Right atrium auricular region (tissue), 2 donors: ENCODE data around the gene POLE2. TPM values are rescaled to one million over a fixed set of nuclear protein-coding genes. Genes with fewer than 3 reads are reported as not detected.

Experiments
- DNase-seq: peaks from one replicate; pipeline ENCODE4 v3.0.0-alpha.2; 2019; ENCODE audit warnings: low spot score
- H3K27ac ChIP-seq, 2 donors: fragments of 200-600 bp; sonication (generic); 1 replicate in 1 of 2; 2 replicates in 1 of 2; pipeline ENCODE4 v1.5.1; 2016 to 2019
- H3K27me3 ChIP-seq, 2 donors: fragments of 200-600 bp; sonication (generic); one replicate each; pipeline versions ENCODE4 v1.5.1 to v1.6.0; 2017 to 2019
- H3K36me3 ChIP-seq: fragments of 200-600 bp; sonication (generic); one replicate; pipeline ENCODE4 v1.5.1; 2016
- H3K4me1 ChIP-seq, 2 donors: fragments of 200-600 bp; sonication (generic); one replicate each; pipeline versions ENCODE4 v1.5.1 to v1.6.0; 2017 to 2019
- H3K4me3 ChIP-seq, 2 donors: fragments of 200-600 bp; sonication (generic); 1 replicate in 1 of 2; 2 replicates in 1 of 2; pipeline ENCODE4 v1.5.1; 2017 to 2019; ENCODE audit warnings: mild to moderate bottlenecking in 1 of 2, moderate library complexity in 1 of 2
- H3K9me3 ChIP-seq, 2 donors: fragments of 200-600 bp; sonication (generic); one replicate each; pipeline ENCODE4 v1.5.1; 2019
- total RNA-seq, 2 donors: library from RNA; depleted of rRNA; stranded (reverse); fragments of >200 nt; gene quantifications; one replicate each; pipeline ENCODE4 v1.1.0, GENCODE V29; 2016
- TF ChIP-seq, protein P1 (sequence below), 2 donors: fragments of 200-600 bp; sonication (generic); IDR thresholded peaks; one replicate each; pipeline ENCODE4 v1.5.1; 2019; ENCODE audit warnings: antibody characterized with exemption in 2 of 2

The POLE2 gene
- total RNA-seq, 2 donors from 2014 or later: 2.3 TPM; not detected in 1

DNA sequence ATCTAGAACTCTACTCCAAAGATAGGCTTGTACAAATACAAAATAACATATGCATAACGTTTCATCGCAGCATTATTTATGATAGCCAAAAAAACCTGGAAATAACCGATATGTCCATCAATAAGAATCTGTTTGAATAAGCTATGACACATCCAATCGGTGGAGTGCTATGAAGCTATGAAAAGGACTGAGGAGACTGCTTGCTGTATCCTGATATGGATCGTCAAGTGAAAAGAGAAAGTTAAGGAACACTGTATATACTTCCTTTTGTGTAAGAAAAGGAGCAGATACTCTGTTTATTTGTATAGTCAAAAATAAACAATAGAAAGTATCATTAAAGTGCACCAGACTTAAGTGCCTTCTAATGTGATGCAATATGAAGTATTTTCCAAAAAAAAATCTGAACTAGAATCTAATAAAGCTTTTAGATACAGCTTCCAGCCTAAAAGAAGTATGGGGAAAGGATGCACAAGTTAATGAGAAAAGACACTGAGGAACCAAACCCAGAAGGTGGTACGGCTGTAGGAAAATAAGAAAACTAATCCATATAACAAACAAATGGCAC is 4.3 kb upstream of the POLE2 start:
- Histone ChIP-seq H3K27me3 (no peaks in the 10 kb centered on the region), H3K36me3 (no peaks in the 10 kb centered on the region), H3K27ac (peak overlapping the region; percentile 88 to 93), H3K9me3 (no peaks in the 10 kb centered on the region), H3K4me1 (peaks cover 0 to 22% of the 10 kb centered on the region in 2 donors), H3K4me3 (peak overlapping the region; percentile 65 to 67)
- no peak for DNase-seq
- TF ChIP-seq, protein P1, sequence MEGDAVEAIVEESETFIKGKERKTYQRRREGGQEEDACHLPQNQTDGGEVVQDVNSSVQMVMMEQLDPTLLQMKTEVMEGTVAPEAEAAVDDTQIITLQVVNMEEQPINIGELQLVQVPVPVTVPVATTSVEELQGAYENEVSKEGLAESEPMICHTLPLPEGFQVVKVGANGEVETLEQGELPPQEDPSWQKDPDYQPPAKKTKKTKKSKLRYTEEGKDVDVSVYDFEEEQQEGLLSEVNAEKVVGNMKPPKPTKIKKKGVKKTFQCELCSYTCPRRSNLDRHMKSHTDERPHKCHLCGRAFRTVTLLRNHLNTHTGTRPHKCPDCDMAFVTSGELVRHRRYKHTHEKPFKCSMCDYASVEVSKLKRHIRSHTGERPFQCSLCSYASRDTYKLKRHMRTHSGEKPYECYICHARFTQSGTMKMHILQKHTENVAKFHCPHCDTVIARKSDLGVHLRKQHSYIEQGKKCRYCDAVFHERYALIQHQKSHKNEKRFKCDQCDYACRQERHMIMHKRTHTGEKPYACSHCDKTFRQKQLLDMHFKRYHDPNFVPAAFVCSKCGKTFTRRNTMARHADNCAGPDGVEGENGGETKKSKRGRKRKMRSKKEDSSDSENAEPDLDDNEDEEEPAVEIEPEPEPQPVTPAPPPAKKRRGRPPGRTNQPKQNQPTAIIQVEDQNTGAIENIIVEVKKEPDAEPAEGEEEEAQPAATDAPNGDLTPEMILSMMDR (IDR thresholded peaks at IDR 0.05): no peak

DNA sequence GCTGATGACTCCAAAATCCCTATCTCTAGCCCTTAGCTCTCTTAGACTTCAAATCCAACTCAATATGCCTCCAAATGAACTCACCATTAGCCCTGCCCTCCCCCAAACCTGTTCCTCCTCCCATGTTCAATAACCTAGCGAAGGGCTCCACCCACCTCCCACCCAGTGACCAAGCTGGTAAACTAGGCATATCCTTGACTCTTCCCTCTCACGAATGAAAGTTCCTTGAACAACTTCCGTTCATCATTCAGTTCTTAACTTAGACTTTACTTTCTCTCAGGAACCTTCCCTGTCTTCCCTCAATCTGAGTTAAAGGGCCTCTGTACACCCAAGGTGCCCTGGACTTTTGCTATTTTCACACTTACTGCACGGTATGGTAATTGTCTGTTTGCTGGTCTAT is 3.0 kb upstream of the POLE2 start:
- Histone ChIP-seq H3K9me3 (no peaks in the 10 kb centered on the region), H3K4me1 (peaks cover 0 to 23% of the 10 kb centered on the region in 2 donors), H3K4me3 (no peak overlapping the region), H3K27ac (no peak overlapping the region), H3K27me3 (no peaks in the 10 kb centered on the region), H3K36me3 (no peaks in the 10 kb centered on the region)
- DNase-seq: no peak
- TF ChIP-seq, protein P1 (IDR thresholded peaks at IDR 0.05): no peak

DNA sequence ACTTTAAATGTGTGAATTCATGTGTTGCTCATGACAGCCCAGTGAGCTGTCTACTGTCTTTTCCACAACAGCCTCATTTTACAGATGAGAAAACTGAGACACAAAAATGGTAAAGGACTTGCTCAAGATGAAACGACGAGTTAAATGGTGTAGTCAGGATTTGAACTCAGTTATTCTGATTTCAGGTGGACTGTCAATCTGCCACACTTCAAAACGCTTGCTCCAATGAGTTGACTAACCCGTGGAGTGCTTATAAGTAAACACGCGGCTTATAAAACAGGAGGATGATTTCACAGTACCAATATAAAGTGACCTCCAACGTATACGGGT is 652 bp upstream of the POLE2 start:
- Histone ChIP-seq H3K27me3 (no peaks in the 10 kb centered on the region), H3K4me3 (peak overlapping the region in 1 of 2 donors; percentile 78), H3K36me3 (no peaks in the 10 kb centered on the region), H3K9me3 (no peaks in the 10 kb centered on the region), H3K27ac (peak overlapping the region; percentile 74 to 82), H3K4me1 (peaks cover 0 to 11% of the 10 kb centered on the region in 2 donors)
- no peak for DNase-seq
- TF ChIP-seq, protein P1 (IDR thresholded peaks at IDR 0.05): no peak

DNA sequence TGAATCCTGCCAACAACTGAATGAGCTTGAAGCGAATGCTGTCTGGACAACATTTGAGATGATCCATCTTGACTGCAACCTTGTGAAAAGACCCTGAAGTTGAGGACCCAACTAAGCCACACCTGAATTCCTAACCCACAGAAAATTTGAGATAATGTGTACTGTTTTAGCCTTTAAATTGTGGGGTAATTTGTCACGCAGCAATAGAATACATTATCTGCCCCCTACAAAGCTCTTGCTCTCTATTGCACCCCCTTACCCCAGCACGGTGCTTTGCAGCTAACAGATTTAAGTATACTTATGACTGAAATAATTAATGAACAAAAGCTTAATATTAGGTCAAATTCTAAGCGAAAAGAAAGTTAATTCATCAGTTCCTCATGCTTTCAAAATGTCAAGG is 1.6 kb downstream of the POLE2 start:
- no peaks in the 10 kb centered on the region for H3K36me3 ChIP-seq
- H3K4me1 ChIP-seq: peaks cover 0 to 11% of the 10 kb centered on the region in 2 donors
- H3K27me3 ChIP-seq: no peaks in the 10 kb centered on the region
- H3K4me3 ChIP-seq: no peak overlapping the region
- H3K27ac ChIP-seq: no peak overlapping the region
- TF ChIP-seq, protein P1 (IDR thresholded peaks at IDR 0.05): no peak
- DNase-seq: no peak
- no peaks in the 10 kb centered on the region for H3K9me3 ChIP-seq

DNA sequence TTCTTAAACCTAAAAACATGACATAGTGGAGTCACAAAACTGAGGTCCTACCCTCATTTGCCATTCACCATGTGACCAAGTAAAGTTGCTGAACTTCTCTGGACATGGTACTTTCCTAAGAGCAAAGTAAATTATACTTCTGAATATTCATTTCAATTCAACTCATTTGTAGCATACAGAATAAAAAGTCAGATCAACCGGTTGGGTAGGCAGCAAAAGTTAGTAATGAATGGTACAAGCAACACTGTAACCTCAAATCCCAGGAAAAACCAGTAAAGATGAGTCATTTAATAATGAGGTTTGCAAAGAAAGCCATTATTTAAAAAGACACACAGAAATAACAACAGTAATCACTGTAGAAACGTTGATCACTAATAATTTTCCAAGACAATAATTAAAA is 8.7 kb downstream of the POLE2 start:
- Histone ChIP-seq H3K36me3 (no peaks in the 10 kb centered on the region), H3K27ac (no peak overlapping the region), H3K4me1 (no peaks in the 10 kb centered on the region), H3K27me3 (no peaks in the 10 kb centered on the region), H3K4me3 (no peak overlapping the region), H3K9me3 (no peaks in the 10 kb centered on the region)
- DNase-seq: no peak
- TF ChIP-seq, protein P1 (IDR thresholded peaks at IDR 0.05): no peak

DNA sequence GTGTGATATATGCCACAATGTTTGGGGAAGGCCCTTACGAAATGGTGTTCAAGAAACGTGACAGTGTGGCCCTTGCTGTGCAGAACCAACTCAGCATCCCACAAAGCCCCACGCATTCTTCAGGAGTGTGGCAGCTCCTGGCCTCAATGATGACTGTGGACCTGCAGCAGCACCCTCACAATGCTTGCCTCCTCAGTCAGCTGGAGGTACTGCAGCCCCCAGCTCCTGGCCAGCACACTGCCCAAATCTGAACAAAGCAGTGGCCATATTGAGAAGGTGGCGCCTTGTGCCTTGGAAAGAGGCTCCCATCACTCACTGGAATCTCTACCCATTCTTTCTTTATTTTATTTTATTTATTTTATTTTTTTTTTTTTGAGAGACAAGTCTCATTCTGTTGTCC is 10.4 kb downstream of the POLE2 start:
- DNase-seq: no peak
- H3K27ac ChIP-seq: no peak overlapping the region
- H3K4me3 ChIP-seq: no peak overlapping the region
- H3K27me3 ChIP-seq: no peaks in the 10 kb centered on the region
- TF ChIP-seq, protein P1 (IDR thresholded peaks at IDR 0.05): no peak
- H3K36me3 ChIP-seq: no peaks in the 10 kb centered on the region
- H3K9me3 ChIP-seq: no peaks in the 10 kb centered on the region
- no peaks in the 10 kb centered on the region for H3K4me1 ChIP-seq
